ENCODE results near the gene PGK2. TPM values are rescaled to one million over a fixed set of nuclear protein-coding genes. Genes with fewer than 3 reads are reported as not detected.

Gene PGK2
- total and polyA plus RNA-seq, 2 experiments from 2014 or later = not detected

DNA sequence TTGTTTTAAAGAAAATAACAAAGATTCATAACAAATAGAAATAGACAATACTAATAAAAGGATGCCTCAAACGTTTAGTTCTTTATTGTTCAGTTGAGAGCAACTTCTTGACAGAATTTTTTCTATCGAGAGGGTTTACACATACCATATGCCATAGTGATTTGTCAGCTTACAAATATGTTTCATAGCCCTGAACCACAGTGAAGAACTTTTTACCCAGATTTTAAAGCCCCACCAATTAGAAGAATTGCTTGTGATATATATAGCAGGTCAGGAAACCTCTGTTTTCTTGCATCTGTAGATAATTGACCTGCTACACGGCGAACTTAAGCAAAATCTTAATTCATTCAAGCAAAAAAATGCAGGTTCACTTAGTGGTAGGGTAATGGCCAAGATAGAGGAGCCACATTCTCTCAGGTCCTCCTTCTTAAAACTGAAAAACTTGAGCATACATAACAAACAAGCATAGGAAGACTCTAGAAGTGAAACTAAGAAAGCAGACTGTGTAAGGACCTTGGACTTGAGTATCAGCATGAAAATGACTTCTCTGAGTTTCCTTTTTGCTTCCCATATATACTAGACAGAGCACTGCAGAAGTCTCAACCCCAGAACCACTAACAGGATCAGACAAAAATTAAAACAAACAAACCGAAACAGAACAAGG is 39.8 kb upstream of the PGK2 start (continued):
- TF ChIP-seq NANOG (IDR thresholded peaks at IDR 0.05; ENCODE audit: borderline replicate concordance) = no peak

- H2AFZ ChIP-seq = no peak overlapping the region
- Mint-ChIP-seq H3K4me1 (no peaks in the 10 kb centered on the region), H3K27me3 (ENCODE audit: insufficient read depth, low read depth, poor library complexity) (no peaks in the 10 kb centered on the region), H3K27ac (no peak overlapping the region), H3K9me3 (no peaks in the 10 kb centered on the region), H3K4me3 (no peak overlapping the region), H3K36me3 (ENCODE audit: low read depth) (no peaks in the 10 kb centered on the region)
- H3K9me2 ChIP-seq (ENCODE audit: insufficient read depth) = no peaks in the 10 kb centered on the region; the same call in 1 of the 2 replicates
- no peak overlapping the region for H3K4me2 ChIP-seq
- H3K4me1 ChIP-seq (ENCODE audit: insufficient read depth) = no peaks in the 10 kb centered on the region
- no peaks in the 10 kb centered on the region for H3K27me3 ChIP-seq (ENCODE audit: insufficient read depth)
- TF ChIP-seq EZH2 (IDR thresholded peaks at IDR 0.05; ENCODE audit: low read depth, unreplicated experiment) (no peak), CREB1 (CRISPR knock-in tag; IDR thresholded peaks at IDR 0.05; ENCODE audit: low read depth) (no peak), EZH2phosphoT487 (IDR thresholded peaks at IDR 0.05; ENCODE audit: unreplicated experiment) (no peak), ZNF331 (CRISPR knock-in tag; IDR thresholded peaks at IDR 0.05; ENCODE audit: low read depth) (no peak), REST (IDR thresholded peaks at IDR 0.05; ENCODE audit: unreplicated experiment) (no peak), POLR2AphosphoS5 (IDR thresholded peaks at IDR 0.05; ENCODE audit: low read depth) (no peak), ZNF114 (CRISPR knock-in tag; IDR thresholded peaks at IDR 0.05) (no peak), JUNB (IDR thresholded peaks at IDR 0.05; ENCODE audit: unreplicated experiment) (no peak), NANOG (IDR thresholded peaks at IDR 0.05; ENCODE audit: borderline replicate concordance) (no peak), STAT1 (IDR thresholded peaks at IDR 0.05; ENCODE audit: unreplicated experiment) (no peak)
- TF ChIP-seq, protein P1, sequence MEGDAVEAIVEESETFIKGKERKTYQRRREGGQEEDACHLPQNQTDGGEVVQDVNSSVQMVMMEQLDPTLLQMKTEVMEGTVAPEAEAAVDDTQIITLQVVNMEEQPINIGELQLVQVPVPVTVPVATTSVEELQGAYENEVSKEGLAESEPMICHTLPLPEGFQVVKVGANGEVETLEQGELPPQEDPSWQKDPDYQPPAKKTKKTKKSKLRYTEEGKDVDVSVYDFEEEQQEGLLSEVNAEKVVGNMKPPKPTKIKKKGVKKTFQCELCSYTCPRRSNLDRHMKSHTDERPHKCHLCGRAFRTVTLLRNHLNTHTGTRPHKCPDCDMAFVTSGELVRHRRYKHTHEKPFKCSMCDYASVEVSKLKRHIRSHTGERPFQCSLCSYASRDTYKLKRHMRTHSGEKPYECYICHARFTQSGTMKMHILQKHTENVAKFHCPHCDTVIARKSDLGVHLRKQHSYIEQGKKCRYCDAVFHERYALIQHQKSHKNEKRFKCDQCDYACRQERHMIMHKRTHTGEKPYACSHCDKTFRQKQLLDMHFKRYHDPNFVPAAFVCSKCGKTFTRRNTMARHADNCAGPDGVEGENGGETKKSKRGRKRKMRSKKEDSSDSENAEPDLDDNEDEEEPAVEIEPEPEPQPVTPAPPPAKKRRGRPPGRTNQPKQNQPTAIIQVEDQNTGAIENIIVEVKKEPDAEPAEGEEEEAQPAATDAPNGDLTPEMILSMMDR (conservative IDR thresholded peaks at IDR 0.05; ENCODE audit: low read depth in 2 of 2) = no peak
- TF ChIP-seq, protein P2, sequence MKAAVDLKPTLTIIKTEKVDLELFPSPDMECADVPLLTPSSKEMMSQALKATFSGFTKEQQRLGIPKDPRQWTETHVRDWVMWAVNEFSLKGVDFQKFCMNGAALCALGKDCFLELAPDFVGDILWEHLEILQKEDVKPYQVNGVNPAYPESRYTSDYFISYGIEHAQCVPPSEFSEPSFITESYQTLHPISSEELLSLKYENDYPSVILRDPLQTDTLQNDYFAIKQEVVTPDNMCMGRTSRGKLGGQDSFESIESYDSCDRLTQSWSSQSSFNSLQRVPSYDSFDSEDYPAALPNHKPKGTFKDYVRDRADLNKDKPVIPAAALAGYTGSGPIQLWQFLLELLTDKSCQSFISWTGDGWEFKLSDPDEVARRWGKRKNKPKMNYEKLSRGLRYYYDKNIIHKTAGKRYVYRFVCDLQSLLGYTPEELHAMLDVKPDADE (IDR thresholded peaks at IDR 0.05) = no peak
- TF ChIP-seq, protein P3, sequence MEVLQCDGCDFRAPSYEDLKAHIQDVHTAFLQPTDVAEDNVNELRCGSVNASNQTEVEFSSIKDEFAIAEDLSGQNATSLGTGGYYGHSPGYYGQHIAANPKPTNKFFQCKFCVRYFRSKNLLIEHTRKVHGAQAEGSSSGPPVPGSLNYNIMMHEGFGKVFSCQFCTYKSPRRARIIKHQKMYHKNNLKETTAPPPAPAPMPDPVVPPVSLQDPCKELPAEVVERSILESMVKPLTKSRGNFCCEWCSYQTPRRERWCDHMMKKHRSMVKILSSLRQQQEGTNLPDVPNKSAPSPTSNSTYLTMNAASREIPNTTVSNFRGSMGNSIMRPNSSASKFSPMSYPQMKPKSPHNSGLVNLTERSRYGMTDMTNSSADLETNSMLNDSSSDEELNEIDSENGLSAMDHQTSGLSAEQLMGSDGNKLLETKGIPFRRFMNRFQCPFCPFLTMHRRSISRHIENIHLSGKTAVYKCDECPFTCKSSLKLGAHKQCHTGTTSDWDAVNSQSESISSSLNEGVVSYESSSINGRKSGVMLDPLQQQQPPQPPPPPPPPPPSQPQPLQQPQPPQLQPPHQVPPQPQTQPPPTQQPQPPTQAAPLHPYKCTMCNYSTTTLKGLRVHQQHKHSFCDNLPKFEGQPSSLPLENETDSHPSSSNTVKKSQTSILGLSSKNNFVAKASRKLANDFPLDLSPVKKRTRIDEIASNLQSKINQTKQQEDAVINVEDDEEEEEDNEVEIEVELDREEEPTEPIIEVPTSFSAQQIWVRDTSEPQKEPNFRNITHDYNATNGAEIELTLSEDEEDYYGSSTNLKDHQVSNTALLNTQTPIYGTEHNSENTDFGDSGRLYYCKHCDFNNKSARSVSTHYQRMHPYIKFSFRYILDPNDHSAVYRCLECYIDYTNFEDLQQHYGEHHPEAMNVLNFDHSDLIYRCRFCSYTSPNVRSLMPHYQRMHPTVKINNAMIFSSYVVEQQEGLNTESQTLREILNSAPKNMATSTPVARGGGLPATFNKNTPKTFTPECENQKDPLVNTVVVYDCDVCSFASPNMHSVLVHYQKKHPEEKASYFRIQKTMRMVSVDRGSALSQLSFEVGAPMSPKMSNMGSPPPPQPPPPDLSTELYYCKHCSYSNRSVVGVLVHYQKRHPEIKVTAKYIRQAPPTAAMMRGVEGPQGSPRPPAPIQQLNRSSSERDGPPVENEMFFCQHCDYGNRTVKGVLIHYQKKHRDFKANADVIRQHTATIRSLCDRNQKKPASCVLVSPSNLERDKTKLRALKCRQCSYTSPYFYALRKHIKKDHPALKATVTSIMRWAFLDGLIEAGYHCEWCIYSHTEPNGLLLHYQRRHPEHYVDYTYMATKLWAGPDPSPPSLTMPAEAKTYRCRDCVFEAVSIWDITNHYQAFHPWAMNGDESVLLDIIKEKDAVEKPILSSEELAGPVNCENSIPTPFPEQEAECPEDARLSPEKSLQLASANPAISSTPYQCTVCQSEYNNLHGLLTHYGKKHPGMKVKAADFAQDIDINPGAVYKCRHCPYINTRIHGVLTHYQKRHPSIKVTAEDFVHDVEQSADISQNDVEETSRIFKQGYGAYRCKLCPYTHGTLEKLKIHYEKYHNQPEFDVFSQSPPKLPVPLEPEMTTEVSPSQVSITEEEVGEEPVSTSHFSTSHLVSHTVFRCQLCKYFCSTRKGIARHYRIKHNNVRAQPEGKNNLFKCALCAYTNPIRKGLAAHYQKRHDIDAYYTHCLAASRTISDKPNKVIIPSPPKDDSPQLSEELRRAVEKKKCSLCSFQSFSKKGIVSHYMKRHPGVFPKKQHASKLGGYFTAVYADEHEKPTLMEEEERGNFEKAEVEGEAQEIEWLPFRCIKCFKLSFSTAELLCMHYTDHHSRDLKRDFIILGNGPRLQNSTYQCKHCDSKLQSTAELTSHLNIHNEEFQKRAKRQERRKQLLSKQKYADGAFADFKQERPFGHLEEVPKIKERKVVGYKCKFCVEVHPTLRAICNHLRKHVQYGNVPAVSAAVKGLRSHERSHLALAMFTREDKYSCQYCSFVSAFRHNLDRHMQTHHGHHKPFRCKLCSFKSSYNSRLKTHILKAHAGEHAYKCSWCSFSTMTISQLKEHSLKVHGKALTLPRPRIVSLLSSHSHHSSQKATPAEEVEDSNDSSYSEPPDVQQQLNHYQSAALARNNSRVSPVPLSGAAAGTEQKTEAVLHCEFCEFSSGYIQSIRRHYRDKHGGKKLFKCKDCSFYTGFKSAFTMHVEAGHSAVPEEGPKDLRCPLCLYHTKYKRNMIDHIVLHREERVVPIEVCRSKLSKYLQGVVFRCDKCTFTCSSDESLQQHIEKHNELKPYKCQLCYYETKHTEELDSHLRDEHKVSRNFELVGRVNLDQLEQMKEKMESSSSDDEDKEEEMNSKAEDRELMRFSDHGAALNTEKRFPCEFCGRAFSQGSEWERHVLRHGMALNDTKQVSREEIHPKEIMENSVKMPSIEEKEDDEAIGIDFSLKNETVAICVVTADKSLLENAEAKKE (CRISPR knock-in tag; IDR thresholded peaks at IDR 0.05) = no peak
- H3K4me3 ChIP-seq = no peak overlapping the region
- H3K27ac ChIP-seq (ENCODE audit: low read depth) = no peak overlapping the region
- H3K36me3 ChIP-seq (ENCODE audit: insufficient read depth) = no peaks in the 10 kb centered on the region
- DNase-seq (ENCODE audit: low spot score) (no peak), ATAC-seq (no peak)
- H4K20me1 ChIP-seq (replicated peaks; ENCODE audit: insufficient read depth) = no peaks in the 10 kb centered on the region
- H3K79me2 ChIP-seq (replicated peaks; ENCODE audit: insufficient read depth) = no peaks in the 10 kb centered on the region
- no peaks in the 10 kb centered on the region for H3F3A ChIP-seq (replicated peaks; ENCODE audit: low read depth)
Measured at GRCh38 chr6:49815166-49815565, 28.1 kb upstream of the PGK2 start.

All from GM23338 (cell line).